Measurements from ENCODE around the gene NADSYN1. TPM values are rescaled to one million over a fixed set of nuclear protein-coding genes. Genes with fewer than 3 reads are reported as not detected.
A peak's percentile ranks its signal among the peaks of the same experiment; 100 is the strongest.
"Not testable (repeated sequence)": the region's sequence is repeated elsewhere in the genome, so short reads cannot be mapped to it uniquely, and the experiment has no call there.

Gene NADSYN1
- total RNA-seq, result 20.0 TPM

GRCh38 chr11:71453037-71453917 lies at the start of gene NADSYN1:
TSS of gene NADSYN1 (plus strand) at chr11:71453203. CDS start at chr11:71453297, 94 bp downstream.
- peak; percentile 96 to 98 for DNase-seq (ENCODE audit: low spot score in 2 of 2)
- FAIRE-seq, result no peak

- FAIRE-seq (no peak), DNase-seq (ENCODE audit: low spot score in 2 of 2) (no peak)
Observed at GRCh38 chr11:71404209-71404608, 48.8 kb upstream of the NADSYN1 start.

- FAIRE-seq, result no peak
- DNase-seq (ENCODE audit: low spot score in 2 of 2), result no peak
Observed at GRCh38 chr11:71406681-71407080, 46.3 kb upstream of the NADSYN1 start.

- FAIRE-seq (no peak), DNase-seq (ENCODE audit: low spot score in 2 of 2) (no peak)
Observed at GRCh38 chr11:71407356-71407755, 45.6 kb upstream of the NADSYN1 start.

GRCh38 chr11:71408826-71409225 lies 44.2 kb upstream of the NADSYN1 start:
- no peak for DNase-seq (ENCODE audit: low spot score in 2 of 2)
- FAIRE-seq, result no peak

- no peak for FAIRE-seq
- no peak for DNase-seq (ENCODE audit: low spot score in 2 of 2)
Observed at GRCh38 chr11:71410363-71410966, 42.5 kb upstream of the NADSYN1 start.

GRCh38 chr11:71414645-71415044 lies 38.4 kb upstream of the NADSYN1 start:
- no peak for FAIRE-seq
- no peak for DNase-seq (ENCODE audit: low spot score in 2 of 2)

GRCh38 chr11:71418643-71419042 lies 34.4 kb upstream of the NADSYN1 start:
- FAIRE-seq (no peak), DNase-seq (ENCODE audit: low spot score in 2 of 2) (no peak)

- DNase-seq (ENCODE audit: low spot score in 2 of 2) (no peak), FAIRE-seq (no peak)
Observed at GRCh38 chr11:71420455-71421241, 32.4 kb upstream of the NADSYN1 start.

- no peak for DNase-seq (ENCODE audit: low spot score in 2 of 2)
- no peak for FAIRE-seq
Observed at GRCh38 chr11:71421392-71421950, 31.5 kb upstream of the NADSYN1 start.

GRCh38 chr11:71422318-71422717 lies 30.7 kb upstream of the NADSYN1 start:
- not testable (repeated sequence) for DNase-seq (ENCODE audit: low spot score in 2 of 2); FAIRE-seq

- FAIRE-seq, result no peak
- DNase-seq (ENCODE audit: low spot score in 2 of 2), result no peak
Observed at GRCh38 chr11:71423181-71423790, 29.7 kb upstream of the NADSYN1 start.

GRCh38 chr11:71425409-71425808 lies 27.6 kb upstream of the NADSYN1 start:
- DNase-seq (ENCODE audit: low spot score in 2 of 2) (no peak), FAIRE-seq (no peak)

GRCh38 chr11:71425860-71426259 lies 27.1 kb upstream of the NADSYN1 start:
- no peak for DNase-seq (ENCODE audit: low spot score in 2 of 2)
- no peak for FAIRE-seq

- no peak for FAIRE-seq
- DNase-seq (ENCODE audit: low spot score in 2 of 2), result no peak
Observed at GRCh38 chr11:71426413-71426812, 26.6 kb upstream of the NADSYN1 start.

GRCh38 chr11:71428861-71429435 lies 24.1 kb upstream of the NADSYN1 start:
- no peak for DNase-seq (ENCODE audit: low spot score in 2 of 2)
- no peak for FAIRE-seq

- no peak for DNase-seq (ENCODE audit: low spot score in 2 of 2)
- no peak for FAIRE-seq
Observed at GRCh38 chr11:71429701-71430100, 23.3 kb upstream of the NADSYN1 start.

- FAIRE-seq, result no peak
Observed at GRCh38 chr11:71430166-71430565, 22.8 kb upstream of the NADSYN1 start.

GRCh38 chr11:71431271-71431670 lies 21.7 kb upstream of the NADSYN1 start:
- no peak for DNase-seq (ENCODE audit: low spot score in 2 of 2)
- FAIRE-seq, result no peak

More at GRCh38 chr11:71430166-71430565, 22.8 kb upstream of the NADSYN1 start:
- DNase-seq (ENCODE audit: low spot score in 2 of 2), result no peak

Data from frontal cortex (tissue), 4 donors.